ENCODE measurements around the gene RREB1. TPM values are rescaled to one million over a fixed set of nuclear protein-coding genes. Genes with fewer than 3 reads are reported as not detected.
A peak's percentile ranks its signal among the peaks of the same experiment; 100 is the strongest.

The RREB1 gene
- total and polyA plus RNA-seq, 3 donors from 2014 or later: 30.0 to 79.2 (median 75.0) TPM

DNA sequence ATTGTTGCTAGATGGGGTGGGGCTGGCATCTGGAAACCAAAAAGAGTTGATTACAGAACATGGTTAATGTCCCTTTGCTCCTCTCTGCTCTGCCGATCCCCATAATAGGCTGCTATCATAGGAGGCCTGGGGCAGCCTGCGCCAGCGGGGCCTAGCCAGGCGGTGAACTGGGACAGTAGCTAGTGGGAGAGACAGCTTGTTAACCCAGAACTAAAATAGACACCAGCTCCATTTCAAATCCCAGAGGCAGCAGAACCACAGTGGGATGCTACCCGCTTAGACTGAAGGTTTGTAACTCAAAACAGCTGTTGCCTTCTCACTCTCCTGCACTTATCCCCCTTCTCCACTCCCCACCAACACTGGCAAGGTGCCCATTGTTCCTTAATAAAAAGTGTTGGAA is 106.7 kb downstream of the RREB1 start:
- Histone ChIP-seq H3K27ac (no peak overlapping the region), H3K36me3 (ENCODE audit: low read depth, missing control alignments) (no peaks in the 10 kb centered on the region), H3K27me3 (no peaks in the 10 kb centered on the region), H3K4me1 (peaks cover 21% of the 10 kb centered on the region), H3K4me3 (no peak overlapping the region), H3K9me3 (no peaks in the 10 kb centered on the region)
- TF ChIP-seq CTCF (IDR thresholded peaks at IDR 0.05) (no peak), POLR2A (IDR thresholded peaks at IDR 0.05) (no peak)
- WGBS, 2 donors: 80 to 87% methylated on average over 5 of the region's 5 CpGs
- intact Hi-C loops (cut with DNase I; ENCODE audit: low total_unique reads): no loop called here
- no peak for DNase-seq

DNA sequence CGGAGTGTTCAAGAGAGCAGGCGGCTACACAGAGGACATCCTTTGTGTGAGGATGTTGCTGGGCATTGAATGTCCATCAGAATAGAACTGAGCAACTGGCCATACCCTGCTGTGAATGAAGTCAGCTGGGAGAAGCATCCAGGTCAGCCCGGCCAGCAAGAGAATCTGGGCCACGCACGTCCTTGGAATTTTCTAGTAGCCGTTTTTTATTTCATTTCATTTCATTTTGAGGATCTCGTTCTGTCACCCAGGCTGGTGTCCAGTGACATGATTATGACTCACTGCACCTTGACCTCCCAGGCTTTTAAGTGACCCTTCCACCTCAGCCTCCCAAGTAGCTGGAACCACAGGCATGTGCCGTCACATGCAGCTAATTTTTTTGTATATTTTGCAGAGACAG is 107.4 kb downstream of the RREB1 start:
- Histone ChIP-seq H3K4me3 (no peak overlapping the region), H3K9me3 (no peaks in the 10 kb centered on the region), H3K27ac (no peak overlapping the region), H3K36me3 (ENCODE audit: low read depth, missing control alignments) (no peaks in the 10 kb centered on the region), H3K4me1 (peaks cover 28% of the 10 kb centered on the region), H3K27me3 (no peaks in the 10 kb centered on the region)
- intact Hi-C loops (cut with DNase I; ENCODE audit: low total_unique reads): no loop called here
- TF ChIP-seq CTCF (IDR thresholded peaks at IDR 0.05): no peak
- no peak for TF ChIP-seq POLR2A (IDR thresholded peaks at IDR 0.05)
- no peak for DNase-seq
- WGBS, 2 donors: 64 to 78% methylated on average over 8 of the region's 8 CpGs

DNA sequence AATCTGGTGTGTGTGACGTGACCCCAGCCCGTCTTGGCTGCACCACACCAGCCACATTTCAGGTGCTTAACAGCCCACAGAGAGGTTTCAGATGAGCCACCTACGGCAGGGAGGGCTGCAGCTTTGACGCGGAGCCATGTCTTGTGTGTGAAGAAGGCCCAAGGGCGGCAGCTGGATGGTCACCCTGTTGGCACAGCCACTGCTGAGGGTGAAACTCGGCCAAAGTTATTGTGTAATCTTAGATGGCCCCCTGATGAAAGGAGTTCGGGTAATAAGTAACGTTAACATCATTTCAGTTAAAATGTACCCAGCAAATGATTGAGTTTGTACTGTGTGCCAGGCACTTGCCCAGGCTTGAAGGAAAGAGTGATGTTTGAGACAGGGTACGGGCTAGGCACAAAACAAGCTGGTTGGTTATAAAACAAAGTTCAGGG is 108.1 kb downstream of the RREB1 start:
- Histone ChIP-seq H3K27me3 (no peaks in the 10 kb centered on the region), H3K4me3 (no peak overlapping the region), H3K9me3 (no peaks in the 10 kb centered on the region), H3K4me1 (peaks cover 33% of the 10 kb centered on the region), H3K27ac (no peak overlapping the region), H3K36me3 (ENCODE audit: low read depth, missing control alignments) (no peaks in the 10 kb centered on the region)
- 85 to 91% methylated on average over 10 of the region's 10 CpGs for WGBS, 2 donors
- no peak for DNase-seq
- intact Hi-C loops (cut with DNase I; ENCODE audit: low total_unique reads): no loop called here
- no peak for TF ChIP-seq POLR2A (IDR thresholded peaks at IDR 0.05)
- no peak for TF ChIP-seq CTCF (IDR thresholded peaks at IDR 0.05)

DNA sequence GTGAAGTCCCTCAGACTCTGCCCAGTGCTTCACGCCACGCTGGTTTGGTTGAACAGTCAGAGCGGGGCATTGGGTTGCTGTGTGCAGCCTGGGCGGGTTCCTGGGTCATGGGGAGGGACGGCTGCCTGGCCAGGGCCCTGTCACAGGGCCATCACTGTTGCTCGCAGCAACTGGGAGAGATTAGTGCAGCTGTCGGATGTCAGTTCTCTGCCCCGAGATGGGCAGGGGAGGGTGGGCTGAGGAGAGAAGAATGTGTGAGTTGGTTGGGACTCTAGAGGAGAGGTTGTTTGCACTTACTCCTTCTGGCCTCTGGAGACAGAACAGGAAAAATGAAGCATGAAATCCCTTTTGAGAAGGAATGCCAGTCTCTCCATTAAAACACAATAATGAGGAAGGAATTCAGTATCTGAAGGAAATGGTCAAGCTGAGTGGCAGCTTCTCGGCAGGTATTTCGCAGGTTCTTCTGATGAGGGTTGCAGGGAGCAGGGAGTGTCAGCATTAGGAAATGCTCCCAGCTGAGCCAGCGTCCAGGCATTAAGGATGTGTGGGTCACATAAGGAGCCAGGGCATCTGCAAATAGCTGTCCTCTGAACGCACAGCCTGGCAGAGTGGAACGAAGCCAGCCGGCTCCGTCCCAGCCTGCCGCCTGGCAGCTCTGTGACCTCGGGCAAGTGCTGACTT is 109.3 kb downstream of the RREB1 start:
- intact Hi-C loops (cut with DNase I; ENCODE audit: low total_unique reads): no loop called here
- TF ChIP-seq POLR2A (IDR thresholded peaks at IDR 0.05): no peak
- TF ChIP-seq CTCF (IDR thresholded peaks at IDR 0.05): no peak
- Histone ChIP-seq H3K27me3 (no peaks in the 10 kb centered on the region), H3K9me3 (no peaks in the 10 kb centered on the region), H3K36me3 (ENCODE audit: low read depth, missing control alignments) (no peaks in the 10 kb centered on the region), H3K4me3 (no peak overlapping the region), H3K27ac (no peak overlapping the region), H3K4me1 (peaks cover 38% of the 10 kb centered on the region)
- 52 to 87% methylated on average over 14 to 17 of the region's 17 CpGs for WGBS, 2 donors
- no peak for DNase-seq

DNA sequence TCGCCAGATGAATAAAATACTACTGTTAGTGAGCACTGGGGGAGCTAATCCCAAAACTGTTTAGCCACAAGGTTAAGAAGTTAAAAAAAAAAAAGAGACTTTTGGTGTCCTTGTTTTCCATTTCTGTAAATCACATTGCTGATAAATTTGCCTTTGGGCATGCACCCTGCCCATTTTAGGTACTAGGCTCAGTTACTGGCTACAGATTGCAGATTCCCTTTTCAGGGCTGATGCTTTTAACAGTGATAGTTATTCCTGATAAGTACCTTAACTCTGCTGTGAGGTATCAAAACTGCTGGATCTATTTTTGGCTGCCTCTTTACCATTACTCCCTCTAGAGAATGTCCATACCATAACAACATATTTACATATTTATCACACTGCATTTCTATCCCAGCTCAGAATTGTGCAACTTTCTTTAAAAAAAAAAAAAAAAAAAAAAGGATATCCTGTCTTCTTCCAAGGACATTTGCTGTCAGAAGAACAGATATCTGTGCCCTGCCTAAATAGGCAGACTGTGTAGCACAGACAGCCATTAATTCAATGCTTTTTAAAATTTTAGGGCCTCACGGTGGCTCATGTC is 110.7 kb downstream of the RREB1 start:
- H3K4me1 ChIP-seq: peaks cover 50% of the 10 kb centered on the region
- no peaks in the 10 kb centered on the region for H3K9me3 ChIP-seq
- no peak for DNase-seq
- H3K36me3 ChIP-seq (ENCODE audit: low read depth, missing control alignments): no peaks in the 10 kb centered on the region
- 51 to 68% methylated on average over 2 of the region's 2 CpGs for WGBS, 2 donors
- peak in 1 of 3 experiments; percentile 1 for TF ChIP-seq CTCF (IDR thresholded peaks at IDR 0.05)
- TF ChIP-seq POLR2A (IDR thresholded peaks at IDR 0.05): no peak
- no peaks in the 10 kb centered on the region for H3K27me3 ChIP-seq
- peak overlapping the region in 1 of 2 donors; percentile 69 for H3K27ac ChIP-seq
- intact Hi-C loops (cut with DNase I; ENCODE audit: low total_unique reads): no loop called here
- no peak overlapping the region for H3K4me3 ChIP-seq

Data from testis (tissue), 3 donors.